Nucleus accumbens (tissue), 56 donors: Measurements from ENCODE around the gene SEC23IP.
"Not testable (repeated sequence)": the region's sequence is repeated elsewhere in the genome, so short reads cannot be mapped to it uniquely, and the experiment has no call there.

Experiments used
- DNase-seq, 56 donors: peaks; one replicate each; lab custom pipeline; 2025; lab: John Stamatoyannopoulos, UW

Gene SEC23IP

DNA sequence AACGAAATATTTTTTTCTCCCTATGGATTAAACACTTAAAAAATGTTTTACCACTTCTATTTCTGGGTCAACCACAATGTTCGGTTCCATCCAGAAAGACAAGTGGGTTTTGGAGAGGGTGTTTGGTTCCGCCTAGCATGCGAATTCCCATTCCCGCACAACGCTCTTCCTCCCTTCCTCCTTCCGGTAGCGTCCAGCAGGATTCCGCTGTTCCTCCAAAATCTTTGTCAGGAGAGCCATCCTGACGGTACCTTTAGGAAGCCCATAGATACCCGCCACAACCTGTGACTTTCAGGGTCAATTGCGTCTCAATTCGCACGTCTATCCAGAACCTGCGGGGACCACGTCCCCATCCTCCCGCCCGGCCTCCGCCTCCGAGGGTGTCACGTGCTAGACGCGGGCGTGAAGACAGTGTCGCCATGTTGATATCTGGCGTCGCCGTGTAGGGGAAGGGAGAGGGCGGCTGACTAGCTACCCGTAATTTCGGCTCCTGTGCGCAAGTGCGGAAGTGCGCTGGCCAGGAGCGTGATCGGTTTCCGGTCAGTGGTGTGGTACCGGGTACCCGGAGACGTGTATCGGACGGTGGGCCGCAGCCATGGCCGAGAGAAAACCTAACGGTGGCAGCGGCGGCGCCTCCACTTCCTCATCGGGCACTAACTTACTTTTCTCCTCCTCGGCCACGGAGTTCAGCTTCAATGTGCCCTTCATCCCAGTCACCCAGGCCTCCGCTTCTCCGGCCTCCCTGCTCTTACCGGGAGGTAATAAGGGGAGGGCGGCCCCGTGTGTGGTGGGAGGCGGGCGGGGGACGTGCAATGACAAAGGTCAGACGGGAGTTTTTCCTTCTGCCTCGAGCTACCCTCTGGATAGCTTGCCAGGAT lies at the start of gene SEC23IP:
Gene SEC23IP (plus strand): TSS at position 543 of the 878 bp plus-strand sequence. CDS start 53 bp downstream, at position 596.
- peak; percentile 85 to 99 (median 96) for DNase-seq

DNA sequence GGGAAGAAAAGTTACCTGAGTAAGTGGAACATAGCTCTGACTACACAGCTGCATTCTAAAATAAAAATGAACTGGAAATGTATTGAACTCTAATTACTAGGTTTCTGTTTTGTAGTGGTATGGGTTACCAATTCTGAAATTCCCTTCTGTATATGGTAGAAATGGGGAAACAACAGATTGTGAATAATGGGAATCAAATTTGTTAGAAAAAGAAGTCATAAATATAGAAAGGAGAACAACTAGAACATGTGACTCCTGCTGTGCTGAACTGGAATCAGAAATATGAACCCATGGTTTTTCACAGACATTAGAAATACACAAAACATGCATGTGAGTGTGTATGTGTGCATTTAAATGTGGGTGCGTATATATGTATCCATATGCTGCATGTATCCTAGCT lies 46.9 kb upstream of the SEC23IP start:
- DNase-seq, result no peak

DNA sequence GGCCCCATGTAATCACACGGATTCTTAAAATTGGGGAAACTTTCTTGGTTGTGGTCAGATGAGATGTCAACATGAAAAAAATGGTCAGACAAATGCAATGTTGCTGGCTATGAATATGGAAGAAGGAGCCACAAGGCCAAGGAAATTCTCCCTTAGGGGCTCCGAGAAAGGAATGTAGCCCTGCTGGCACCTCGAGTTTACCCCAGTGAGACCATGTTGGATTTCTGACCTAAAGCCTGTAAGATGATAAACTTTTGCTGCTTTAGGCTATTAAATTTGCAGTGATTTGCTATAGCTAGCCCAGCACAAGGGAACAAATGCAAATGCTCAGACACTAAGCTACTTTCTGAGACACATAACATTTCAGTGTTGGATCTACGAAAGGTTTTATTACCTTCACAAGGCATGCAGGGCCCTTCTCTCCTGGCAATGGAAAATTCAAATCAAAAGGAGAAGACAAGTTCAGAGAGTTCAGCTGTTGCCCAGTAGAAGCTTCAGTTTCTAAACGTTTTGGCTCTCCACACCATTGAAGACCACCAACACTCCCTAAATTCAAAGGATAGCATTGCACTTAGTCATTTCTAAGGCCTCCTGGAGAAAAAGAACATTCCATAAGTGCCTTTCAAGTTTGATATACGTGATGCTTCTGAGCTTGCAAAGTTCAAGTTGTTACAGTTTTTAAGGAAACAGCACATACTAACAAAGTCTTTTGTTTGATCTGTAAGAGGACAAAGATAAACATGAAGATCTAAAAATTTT lies 43.3 kb upstream of the SEC23IP start:
- DNase-seq, result no peak

DNA sequence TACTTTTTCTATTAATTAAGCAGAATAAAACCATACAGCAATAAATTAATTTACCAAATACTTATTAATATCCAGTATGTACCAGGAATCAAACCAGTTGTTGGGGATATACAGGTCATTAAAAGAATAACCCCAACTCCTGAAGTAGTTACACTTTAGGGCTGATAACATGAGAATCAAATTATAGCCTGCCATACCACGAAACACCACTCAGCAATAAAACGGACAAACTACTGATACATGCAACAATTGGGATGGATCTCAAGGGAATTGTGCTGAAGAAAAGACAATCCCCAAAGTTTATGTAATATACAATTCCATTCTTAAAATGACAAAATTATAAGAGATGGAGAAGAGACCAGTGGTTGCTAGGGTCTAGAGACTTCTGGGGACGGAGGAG lies 42.6 kb upstream of the SEC23IP start:
- DNase-seq, result no peak

DNA sequence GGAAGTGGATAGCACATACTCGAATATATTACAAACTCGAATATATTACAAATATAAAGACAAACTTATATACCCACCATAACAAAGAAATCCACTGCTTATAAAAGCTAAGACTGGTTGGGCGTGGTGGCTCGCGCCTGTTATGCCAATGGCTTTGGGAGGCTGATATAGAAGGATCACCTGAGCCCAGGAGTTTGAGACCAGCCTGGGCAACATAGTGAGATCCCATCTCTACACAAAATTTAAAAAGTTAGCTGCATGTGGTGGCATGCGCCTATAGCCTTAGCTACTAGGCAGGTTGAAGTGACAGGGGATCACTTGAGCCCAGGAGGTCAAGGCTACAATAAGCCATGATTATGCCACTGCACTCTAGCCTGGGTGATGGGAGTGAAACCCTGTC lies 40.3 kb upstream of the SEC23IP start:
- DNase-seq, result no peak

DNA sequence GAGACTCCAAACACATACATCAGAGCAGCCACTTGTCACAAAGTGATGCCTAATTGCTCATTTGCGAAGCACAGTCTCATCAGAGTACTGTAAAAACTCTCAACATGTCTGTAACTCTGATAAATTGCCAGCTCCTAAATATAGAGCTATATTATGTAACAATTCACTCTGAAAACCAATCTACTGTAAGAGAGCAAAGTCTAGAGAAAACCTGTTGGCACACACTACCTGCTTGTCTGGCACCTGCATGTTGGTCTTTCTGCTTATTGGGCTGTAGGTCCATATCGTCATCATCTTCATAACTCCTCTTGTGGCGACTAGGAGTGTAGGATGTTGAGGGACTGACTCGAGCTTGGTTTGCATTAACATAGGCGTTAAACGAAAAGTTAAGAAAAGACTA lies 39.7 kb upstream of the SEC23IP start:
- no peak for DNase-seq

DNA sequence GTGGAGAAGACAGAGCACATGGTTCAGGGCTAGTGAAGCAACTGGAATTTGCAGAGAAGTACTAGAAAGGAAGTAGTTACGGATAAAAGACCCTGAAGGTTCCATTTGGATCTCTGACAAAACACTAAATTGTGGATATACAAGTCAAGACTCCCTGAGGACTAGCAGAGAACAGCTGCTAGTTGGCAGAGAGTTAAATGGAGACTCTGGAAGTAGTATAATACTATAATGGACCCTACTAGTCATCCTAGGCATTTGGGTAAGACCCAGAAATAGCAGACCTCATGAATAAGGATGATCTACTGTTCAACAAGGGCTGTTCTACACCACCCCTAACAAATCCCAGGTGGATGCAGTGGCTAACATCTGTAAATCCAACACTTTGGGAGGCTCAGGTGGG lies 39.0 kb upstream of the SEC23IP start:
- DNase-seq, result no peak

DNA sequence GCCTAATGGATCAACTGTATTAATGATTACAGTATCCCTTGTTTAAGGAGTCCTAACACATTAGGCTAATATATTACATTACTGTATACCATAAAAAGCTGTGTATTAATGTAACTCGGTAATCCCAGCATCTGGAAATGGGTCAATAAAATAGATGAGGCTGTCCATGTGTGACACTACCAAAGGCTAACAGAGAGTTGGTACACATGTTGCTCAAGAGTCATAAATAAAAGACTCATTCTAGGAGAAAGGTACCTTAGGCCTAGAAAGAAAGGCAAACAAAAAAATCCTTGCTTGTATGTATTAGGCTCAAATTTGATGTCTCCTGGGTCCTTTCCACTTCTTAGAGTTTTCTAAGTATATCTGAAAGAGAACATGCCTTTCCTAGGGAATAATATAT lies 34.5 kb upstream of the SEC23IP start:
- DNase-seq, result no peak

DNA sequence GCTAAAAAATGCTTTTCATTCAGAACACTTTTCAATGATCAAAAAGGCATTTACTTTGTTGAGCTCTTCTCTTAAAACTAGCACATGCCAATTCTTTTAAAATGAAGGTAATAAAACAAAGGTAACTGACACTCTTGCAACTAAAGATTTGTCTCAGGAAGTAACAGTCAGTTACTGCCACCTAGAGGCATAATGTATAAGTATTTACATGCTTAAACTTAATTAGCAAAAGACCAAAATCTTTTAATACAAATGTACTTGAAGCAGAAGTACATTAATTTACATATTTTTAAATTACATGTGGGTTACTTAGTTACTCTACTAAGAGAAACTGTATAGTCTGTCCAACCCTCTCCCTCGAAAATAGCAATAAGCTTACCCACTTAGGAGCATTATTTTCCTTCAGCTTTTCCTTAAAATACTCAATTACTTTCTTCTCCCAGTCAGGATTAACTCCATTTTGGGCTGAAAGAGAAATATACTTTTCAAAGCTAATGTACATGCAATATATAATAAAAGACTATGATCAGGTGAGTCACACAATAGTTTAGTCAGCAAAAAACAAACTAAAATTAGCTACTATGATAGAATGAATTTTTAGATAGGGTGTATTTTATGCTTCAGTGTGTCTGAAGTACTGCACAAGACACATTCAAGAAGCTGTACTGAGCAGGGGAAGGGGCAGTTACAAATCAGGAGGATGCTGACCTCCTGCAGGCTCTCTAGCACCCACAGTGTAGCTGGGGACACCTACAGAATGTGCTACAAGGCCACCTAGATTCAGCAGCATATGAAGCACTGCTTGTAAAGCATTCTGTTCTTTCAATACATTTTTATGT lies 32.9 kb upstream of the SEC23IP start:
- no peak for DNase-seq

DNA sequence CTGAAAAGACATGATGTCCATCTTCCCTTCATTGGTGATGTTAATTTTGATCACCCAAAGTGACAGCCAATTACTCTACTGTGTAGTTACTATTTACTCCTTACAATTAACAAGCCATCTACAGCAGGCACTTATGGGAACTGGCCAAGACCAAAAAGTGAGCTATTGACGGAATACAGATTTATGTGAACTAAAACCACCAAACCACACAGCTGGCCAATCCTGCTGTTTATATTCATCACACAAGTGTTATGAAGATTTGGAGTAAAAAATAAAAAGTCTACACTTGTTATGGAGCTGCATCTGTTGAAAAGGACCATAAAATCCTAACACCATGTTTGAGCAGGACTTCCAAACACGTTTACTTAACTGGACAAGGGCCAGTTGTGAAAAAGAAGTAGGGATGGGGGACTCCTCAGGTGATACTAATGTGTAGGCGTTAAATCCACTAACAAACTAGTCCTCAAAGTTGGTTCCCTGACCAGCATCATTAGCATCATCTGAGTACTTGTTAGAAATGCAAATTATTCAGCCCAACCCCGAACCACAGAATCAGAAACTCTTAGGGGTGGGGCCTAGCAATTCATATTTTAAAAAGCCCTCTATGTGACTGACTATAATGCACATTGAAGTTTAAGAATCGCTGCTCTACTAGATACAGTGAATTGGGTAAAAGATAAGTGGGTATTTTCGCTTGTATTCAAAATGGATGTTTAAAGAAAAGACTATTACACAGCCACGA lies 31.5 kb upstream of the SEC23IP start:
- DNase-seq, result no peak

DNA sequence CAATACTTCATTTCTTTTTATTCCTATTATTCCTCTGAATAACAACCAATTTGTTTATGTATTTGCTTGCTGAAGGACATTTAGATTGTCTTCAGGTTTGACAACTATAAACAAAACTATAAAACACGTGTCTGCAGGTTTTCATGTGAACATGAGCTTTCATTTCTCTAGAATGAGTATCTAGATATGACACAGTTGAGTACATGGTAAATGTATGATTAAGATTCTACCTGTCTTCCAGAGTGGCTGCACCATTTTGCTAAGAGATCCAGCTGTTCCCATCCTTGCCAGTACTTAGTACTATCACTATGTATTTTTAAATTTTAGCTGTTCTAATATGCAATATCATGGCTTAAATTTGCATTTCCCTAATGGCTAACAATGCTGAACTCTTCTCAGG lies 30.0 kb upstream of the SEC23IP start:
- no peak for DNase-seq

DNA sequence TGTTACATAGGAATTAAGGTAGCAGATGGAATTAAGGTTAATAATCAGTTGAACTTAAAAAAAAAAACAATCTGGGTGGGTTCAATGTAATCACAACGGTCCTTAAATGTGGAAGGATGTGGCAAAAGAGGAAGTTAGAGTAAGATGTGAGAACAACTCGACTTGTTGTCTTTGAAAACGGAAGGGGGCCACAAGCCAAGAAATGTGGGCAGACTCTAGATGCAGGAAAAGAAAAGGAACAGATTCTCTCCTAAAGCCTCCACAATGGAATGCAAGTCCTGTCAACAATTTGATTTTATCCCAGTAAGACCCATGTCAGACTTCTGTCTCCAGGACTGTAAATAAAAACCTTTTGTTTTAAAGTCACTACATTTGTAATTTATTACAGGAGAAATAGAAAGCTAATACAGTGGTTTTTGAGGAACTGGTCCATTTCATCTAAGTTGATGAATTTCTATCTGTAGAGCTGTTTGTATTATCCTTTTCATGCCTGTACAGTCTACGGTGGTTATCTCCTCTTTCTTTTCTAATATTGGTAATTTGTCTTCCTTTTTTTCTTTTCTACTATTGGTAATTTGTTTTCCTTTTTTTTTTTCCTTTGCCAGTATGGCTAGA lies 28.5 kb upstream of the SEC23IP start:
- no peak for DNase-seq

DNA sequence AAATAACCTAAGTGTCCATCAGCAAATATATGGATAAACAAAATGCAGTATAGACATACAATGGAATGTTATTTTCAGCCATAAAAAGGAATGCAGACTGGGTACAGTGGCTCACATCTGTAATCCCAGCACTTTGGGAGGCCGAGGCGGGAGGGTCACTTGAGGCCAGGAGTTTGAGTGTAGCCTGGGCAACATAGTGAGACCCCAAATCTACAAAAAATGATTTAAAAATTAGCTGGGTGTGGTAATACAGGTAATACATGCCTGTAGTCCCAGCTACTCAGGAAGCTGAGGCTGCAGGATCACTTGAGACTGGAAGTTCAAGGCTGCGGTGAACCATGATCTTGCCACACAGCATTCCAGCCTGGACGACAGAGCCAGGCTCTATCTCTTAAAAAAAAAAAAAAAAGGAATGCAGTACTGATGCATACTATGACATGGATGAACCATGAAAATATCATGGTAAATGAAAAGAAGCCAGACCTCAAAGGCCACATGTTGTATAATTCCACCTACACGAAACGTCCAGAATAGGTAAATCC lies 26.8 kb upstream of the SEC23IP start:
- DNase-seq, result no peak

DNA sequence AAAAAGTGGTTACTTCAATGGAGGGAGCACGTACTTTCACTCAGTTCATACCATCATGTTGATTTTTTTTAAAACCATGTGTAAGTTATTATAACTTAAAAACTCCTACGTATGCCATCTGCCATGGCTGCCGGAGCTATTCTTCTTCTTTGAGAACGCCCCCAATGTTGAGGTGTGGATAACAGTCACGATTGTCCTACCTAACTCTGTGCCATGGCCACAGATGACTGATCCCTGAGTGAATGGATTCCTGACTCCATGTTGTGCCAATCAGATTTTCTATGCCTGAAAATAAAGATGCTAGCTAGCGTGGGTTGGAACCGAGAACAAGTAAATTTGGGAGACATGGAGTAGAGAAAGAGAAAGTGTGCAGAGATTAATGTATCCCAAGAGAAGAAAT lies 25.2 kb upstream of the SEC23IP start:
- no peak for DNase-seq

DNA sequence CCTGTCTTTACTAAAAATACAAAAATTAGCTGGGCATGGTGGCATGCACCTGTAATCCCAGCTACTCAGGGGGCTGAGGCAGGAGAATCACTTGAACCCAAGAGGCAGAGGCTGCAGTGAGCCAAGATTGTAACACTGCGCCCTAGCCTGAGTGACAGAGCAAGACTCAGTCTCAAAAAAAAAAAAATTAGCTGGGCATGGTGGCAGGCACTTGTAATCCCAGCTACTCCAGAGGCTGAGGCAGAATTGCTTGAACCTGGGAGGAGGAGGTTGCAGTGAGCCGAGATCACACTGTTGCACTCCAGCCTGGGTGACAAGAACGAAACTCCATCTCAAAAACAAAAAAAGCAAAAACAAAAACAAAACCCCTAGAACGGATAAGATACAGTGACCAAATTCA lies 23.1 kb upstream of the SEC23IP start:
- not testable (repeated sequence) for DNase-seq

DNA sequence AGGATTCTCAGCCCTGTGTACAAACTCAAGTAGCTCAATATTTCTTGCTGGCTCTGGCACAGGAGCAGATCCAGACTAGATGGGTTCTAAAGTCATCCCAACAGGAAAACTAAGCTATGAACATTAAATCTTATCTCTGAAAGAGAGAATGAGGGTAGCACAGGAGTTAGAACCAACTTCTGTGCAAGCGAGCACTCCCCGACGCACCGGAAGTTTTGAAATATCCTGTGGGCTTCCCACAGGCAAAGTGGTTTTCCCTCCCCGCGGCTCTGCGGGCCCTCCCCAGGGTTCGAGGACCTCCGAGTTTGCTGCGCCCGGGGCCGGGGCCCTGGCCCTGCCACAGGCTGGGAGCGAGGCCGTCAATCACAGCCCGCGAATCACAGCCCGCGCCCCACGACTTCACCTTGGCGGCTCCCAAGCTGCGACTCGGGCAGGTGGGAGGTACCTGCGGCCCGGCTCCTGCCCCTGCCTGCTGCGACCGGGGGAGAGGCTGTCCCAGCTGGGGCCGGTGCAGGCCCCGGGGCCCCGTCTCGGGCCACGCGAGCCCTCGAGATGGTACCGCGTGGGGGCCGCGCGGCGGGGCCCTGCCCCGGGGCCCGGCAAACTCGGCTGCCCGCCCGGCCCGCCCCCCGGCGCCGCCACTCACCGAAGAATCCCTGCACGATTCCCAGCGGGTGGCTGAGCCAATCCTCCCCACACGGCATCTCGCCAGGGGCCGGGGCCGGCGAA lies 20.5 kb upstream of the SEC23IP start:
- DNase-seq, result peak in 43 of 56 donors; percentile 4 to 66 (median 29)

DNA sequence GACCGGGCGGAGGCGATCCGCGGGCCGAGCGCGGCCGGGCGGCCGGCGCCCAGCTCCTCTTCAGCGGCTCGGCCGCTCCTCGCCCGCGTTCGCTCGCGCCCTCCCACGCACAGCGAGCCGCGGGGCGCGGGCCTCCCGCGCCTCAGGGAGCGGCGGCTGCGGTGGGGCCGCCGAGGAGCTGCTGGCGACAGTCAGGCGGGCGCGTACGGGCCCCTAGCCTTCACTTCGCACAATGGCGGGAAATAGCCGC lies 20.0 kb upstream of the SEC23IP start, which contains the start of gene MCMBP:
Gene MCMBP (minus strand): TSS at position 234 of the 250 bp plus-strand sequence. CDS start 259 bp downstream, outside the sequence.
- peak in 1 of 56 donors; percentile 57 for DNase-seq

DNA sequence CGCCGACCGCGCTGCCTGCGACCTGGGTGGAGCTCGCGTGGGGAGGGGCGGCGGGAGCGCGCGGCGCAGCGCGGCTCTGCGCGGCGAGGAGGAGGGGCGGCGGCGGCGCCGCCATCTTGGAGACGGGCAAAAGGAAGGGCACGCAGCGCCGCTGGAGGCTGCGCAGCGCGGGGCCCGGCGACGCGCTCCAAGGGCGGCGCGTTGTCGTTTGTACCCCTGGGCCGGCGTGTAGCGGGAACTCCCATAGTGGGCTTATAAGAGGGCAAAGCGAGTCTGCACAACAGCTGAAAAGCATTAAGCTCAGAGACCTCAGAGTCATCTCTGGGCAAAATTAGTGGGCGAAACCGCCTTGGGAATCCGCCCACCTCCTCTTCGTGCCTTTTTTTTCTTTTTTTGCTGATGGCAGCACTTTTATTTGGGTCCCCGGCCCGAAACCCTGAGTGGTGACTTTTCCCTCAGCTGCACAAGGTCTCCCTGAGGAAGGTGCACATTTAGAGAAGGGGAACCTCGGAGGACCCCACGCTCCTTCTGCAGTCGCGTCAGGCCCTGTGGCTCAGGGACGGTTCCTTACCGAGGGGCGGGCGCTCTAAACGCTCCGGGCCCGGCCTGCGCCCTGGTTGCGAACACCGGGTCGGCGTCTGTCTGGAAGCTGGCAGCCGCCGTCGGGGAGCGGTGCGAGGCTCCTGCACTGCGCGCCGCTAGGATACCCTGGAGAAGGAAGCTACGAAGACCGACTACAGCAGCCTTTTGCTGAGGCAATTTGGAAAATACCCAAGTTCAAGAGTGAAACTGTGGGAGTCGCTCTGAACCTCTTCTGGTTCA lies 19.5 kb upstream of the SEC23IP start:
- peak in 55 of 56 donors; percentile 25 to 91 (median 80) for DNase-seq
